HG03565 (cell line): Measurements from ENCODE around the gene TMX3.

Source experiments
- ATAC-seq: cut with Tn5 transposase; IDR thresholded peaks from one replicate; pipeline ENCODE4 v1.9.1; 2021; ENCODE audit warnings: mild to moderate bottlenecking, moderate library complexity; ENCODE audit not compliant: unreplicated experiment

TMX3 gene

GRCh38 chr18:68714712-68715496 is at the start of gene TMX3:
Gene TMX3, minus strand, starts transcription at chr18:68715108. Its CDS starts 127 bp downstream, at chr18:68714981.
- ATAC-seq: peak; percentile 93

GRCh38 chr18:68764016-68764415 is 49.1 kb upstream of the TMX3 start:
- no peak for ATAC-seq

GRCh38 chr18:68763083-68763482 is 48.2 kb upstream of the TMX3 start:
- no peak for ATAC-seq

- ATAC-seq: no peak
Measured at GRCh38 chr18:68759308-68759707, 44.4 kb upstream of the TMX3 start.

- ATAC-seq: no peak
Measured at GRCh38 chr18:68757126-68757525, 42.2 kb upstream of the TMX3 start.

GRCh38 chr18:68742206-68742605 is 27.3 kb upstream of the TMX3 start:
- no peak for ATAC-seq

- no peak for ATAC-seq
Measured at GRCh38 chr18:68740966-68741365, 26.1 kb upstream of the TMX3 start.

- no peak for ATAC-seq
Measured at GRCh38 chr18:68739462-68739861, 24.6 kb upstream of the TMX3 start.

GRCh38 chr18:68738564-68738963 is 23.7 kb upstream of the TMX3 start:
- no peak for ATAC-seq

GRCh38 chr18:68735483-68736343 is 20.8 kb upstream of the TMX3 start:
- ATAC-seq: peak; percentile 94

GRCh38 chr18:68734308-68734707 is 19.4 kb upstream of the TMX3 start:
- no peak for ATAC-seq

- no peak for ATAC-seq
Measured at GRCh38 chr18:68733707-68734106, 18.8 kb upstream of the TMX3 start.

- ATAC-seq: no peak
Measured at GRCh38 chr18:68728081-68728700, 13.3 kb upstream of the TMX3 start.

- no peak for ATAC-seq
Measured at GRCh38 chr18:68727506-68727905, 12.6 kb upstream of the TMX3 start.

- no peak for ATAC-seq
Measured at GRCh38 chr18:68725346-68725745, 10.4 kb upstream of the TMX3 start.

- ATAC-seq: no peak
Measured at GRCh38 chr18:68724021-68724420, 9.1 kb upstream of the TMX3 start.

GRCh38 chr18:68723539-68723938 is 8.6 kb upstream of the TMX3 start:
- ATAC-seq: no peak

GRCh38 chr18:68722821-68723220 is 7.9 kb upstream of the TMX3 start:
- no peak for ATAC-seq

- ATAC-seq: peak; percentile 86
Measured at GRCh38 chr18:68721681-68722583, 7.0 kb upstream of the TMX3 start.

- ATAC-seq: no peak
Measured at GRCh38 chr18:68714366-68714711, 569 bp downstream of the TMX3 start.

GRCh38 chr18:68713796-68714195 is 1.1 kb downstream of the TMX3 start:
- ATAC-seq: no peak
